Right ventricle myocardium superior (tissue), 1 donor: ENCODE measurements around the gene PTPN9. TPM values are rescaled to one million over a fixed set of nuclear protein-coding genes. Genes with fewer than 3 reads are reported as not detected.
"Not testable (repeated sequence)": the region's sequence is repeated elsewhere in the genome, so short reads cannot be mapped to it uniquely, and the experiment has no call there.

Experiments
- ATAC-seq: fragments of 200-7000 bp; cut with Tn5 transposase; one replicate; pipeline ENCODE4 v1.9.1; 2020; ENCODE audit warnings: mild to moderate bottlenecking; ENCODE audit not compliant: poor library complexity
- DNase-seq: peaks from one replicate; pipeline ENCODE4 v3.0.0-alpha.2; 2020
- intact Hi-C: fragments of 100-400 bp; cut with DNase I; formaldehyde crosslinking; loops from one replicate; pipeline ENCODE4 v1.11.2; 2022
- total RNA-seq: library from RNA; stranded (reverse); fragmentation: NEBNext Ultra II Directional; extraction: Animal tissue kit (Norgen Biotek cat#: 25700); gene quantifications from one replicate; pipeline ENCODE4 v1.2.1, GENCODE V29; 2021
- donor health status: DM: no; HTN: yes; CAD: no; lungs with severe emphysema.

PTPN9 gene
- total RNA-seq, 1 donor from 2014 or later = 7.2 TPM

DNA sequence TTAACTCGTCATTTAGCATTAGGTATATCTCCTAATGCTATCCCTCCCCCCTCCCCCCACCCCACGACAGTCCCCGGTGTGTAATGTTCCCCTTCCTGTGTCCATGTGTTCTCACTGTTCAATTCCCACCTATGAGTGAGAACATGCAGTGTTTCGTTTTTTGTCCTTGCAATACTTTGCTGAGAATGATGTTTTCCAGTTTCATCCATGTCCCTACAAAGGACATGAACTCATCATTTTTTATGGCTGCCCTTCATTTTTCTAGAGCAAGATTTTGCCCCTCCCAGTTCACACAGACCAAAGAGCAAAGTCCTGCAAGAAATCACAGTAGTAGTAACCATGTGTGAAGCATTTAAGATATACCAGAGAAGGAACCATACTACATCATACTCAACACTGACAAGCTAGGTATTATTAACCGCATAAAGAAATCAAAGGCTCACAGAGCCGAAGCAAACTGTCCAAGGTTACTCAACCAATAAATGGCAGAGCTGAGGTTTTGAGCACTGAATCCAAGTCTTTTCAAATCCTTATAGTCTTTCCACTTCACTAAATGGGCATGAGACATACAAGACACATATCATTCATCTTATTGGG lies 36.1 kb downstream of the PTPN9 start:
- DNase-seq, ATAC-seq, intact Hi-C loops: not testable (repeated sequence)

- no peak for DNase-seq
- intact Hi-C loops = no loop called here
- peak; percentile 56 for ATAC-seq
Observed at GRCh38 chr15:75542386-75542797, 36.7 kb downstream of the PTPN9 start.

DNA sequence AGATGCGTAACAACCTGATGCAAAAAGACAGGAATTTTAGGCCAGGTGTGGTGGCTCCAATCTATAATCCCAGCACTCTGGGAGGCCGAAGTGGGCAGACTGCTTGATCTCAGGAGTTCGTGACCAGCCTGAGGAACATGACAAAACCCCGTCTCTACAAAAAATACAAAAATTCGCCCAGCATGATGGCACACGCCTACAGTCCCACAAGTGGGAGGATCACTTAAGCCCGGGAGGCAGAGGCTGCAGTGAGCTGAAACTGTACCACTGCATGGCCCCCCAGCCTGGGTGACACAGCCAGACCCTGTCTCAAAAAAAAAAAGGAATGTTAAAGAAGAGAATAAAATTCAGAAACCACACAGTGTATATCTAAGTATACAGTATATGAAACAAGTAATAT lies 40.7 kb downstream of the PTPN9 start:
- intact Hi-C loops = no loop called here
- ATAC-seq = no peak

DNA sequence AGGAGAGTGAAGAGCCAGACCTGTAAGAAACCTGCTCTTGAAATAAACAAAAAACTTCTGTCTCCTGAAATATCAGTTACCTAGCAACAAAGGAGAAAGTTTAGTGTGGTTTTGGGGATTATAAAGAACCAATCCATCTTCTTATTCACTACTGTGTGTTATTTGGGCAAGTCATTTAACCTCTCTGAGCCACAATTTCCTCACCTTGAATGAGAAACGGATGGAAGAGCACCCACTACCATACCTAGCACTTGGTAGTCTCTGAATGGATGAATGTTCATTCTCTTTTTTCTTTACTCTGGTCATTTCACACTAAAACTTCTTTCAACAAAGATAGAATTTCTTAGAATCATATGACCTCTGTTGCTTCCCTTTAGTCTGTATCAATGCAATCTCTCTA lies 45.2 kb downstream of the PTPN9 start:
- DNase-seq (no peak), ATAC-seq (no peak)
- intact Hi-C loops = no loop called here

More for the DNA sequence above, 40.7 kb downstream of the PTPN9 start:
- DNase-seq = no peak

DNA sequence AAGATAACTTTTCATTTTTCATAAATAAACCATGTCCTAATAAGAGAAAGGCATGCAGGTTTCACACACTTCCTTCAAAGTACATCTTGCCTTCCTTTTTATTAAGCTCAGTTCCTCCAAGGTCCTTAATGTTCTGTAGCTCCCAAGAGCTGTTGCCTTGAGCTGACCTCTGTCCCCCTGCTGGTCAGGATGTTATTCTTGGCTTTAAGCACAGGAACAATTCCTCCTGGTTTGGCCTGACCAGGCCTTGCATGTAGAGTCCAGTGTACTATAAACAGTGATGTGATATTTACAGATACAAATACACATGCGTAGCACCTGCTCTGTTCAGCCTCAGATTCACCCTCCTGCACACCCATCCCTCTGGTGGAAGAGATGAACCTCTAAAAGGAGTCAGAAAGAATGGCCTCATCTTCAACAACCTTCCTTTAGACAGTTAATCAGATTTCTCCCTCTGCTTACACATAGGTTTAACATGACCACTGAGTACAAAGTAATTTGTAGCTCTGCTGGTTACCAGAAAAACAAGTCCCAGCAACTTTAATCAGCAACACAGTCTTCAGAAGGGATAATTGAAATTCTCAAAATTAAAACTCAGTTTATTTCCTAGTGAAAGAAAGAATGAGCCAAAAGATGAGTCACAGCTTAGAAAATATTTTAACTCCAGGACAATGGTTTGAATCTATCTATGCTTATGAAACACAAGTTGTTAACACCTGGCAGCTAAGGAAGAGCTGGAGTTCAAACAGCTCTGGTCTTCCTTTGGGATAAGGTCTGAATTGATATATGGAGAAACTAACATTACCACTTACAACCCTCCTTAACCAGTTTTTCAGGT lies 46.5 kb downstream of the PTPN9 start:
- DNase-seq (peak; percentile 62), ATAC-seq (peak; percentile 94)
- intact Hi-C loops = no loop called here

DNA sequence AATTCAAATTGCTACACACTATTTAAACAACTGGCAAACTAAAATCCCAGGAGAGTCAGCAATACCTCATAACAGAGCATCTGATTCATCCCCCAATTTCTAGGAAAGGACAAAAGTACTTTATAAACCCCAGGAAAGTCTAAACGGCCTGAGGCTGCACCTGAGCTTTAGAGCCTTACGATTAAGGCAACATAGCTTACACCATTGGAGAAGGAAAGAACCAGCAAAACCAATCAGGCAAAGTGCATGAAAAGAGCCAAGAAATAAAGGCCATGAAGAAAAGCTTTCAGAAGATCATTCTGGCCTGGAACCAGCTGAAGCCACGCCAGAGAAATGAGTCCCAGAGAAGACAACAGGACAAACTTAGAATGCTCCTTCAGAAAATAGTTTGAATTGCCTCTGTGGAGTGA lies 48.1 kb downstream of the PTPN9 start:
- ATAC-seq = peak; percentile 60
- DNase-seq = peak; percentile 86
- intact Hi-C loops = no loop called here

GRCh38 chr15:75530169-75530568 lies 48.9 kb downstream of the PTPN9 start:
- no peak for ATAC-seq
- intact Hi-C loops = no loop called here
- DNase-seq = no peak

DNA sequence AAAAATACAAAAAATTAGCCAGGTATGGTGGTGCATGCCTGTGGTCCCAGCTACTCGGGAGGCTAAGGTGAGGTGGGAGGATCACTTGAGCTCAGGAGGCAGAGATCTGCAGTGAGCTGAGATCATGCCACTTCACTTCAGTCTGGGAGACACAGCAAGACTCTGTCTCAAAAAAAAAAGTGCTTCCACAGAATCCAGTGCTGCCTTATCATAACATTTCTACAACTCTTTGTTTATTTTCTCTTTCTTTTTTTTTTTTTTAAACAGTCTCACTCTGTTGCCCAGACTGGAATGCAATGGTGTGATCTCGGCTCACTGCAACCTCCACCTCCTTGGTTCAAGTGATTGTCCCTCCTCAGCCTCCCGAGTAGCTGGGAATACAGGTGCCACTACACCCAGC lies 53.4 kb downstream of the PTPN9 start:
- not testable (repeated sequence) for DNase-seq, ATAC-seq
- intact Hi-C loops = loop anchor here (10.0 kb wide), 1 partner anchor 49 kb away; the partner anchor contains the start of gene PTPN9

GRCh38 chr15:75523011-75523410 lies 56.1 kb downstream of the PTPN9 start:
- intact Hi-C loops = loop anchor here (10.0 kb wide), 1 partner anchor 52 kb away; the partner anchor contains the start of gene PTPN9
- no peak for ATAC-seq

DNA sequence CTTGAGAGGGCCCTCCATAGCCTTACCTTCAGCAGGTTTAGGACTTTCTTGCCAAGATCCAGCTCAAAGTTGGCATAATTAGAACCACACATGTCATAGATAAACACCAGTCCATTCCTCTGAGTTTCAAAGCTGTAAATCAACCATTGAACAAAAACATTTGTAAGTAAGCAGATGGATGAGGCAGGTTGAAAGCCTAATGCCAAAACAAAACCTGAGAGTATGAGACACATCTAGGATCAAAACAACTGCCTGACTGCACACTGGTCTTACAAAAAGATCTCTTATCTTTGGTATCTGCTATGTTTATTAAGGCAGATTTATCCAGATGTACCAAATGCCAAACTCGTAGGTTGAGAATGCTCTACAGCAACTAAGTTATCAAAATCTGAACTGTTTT lies 61.9 kb downstream of the PTPN9 start:
- ATAC-seq (no peak), DNase-seq (no peak)
- intact Hi-C loops = no loop called here

More at GRCh38 chr15:75523011-75523410, 56.1 kb downstream of the PTPN9 start:
- DNase-seq = no peak

DNA sequence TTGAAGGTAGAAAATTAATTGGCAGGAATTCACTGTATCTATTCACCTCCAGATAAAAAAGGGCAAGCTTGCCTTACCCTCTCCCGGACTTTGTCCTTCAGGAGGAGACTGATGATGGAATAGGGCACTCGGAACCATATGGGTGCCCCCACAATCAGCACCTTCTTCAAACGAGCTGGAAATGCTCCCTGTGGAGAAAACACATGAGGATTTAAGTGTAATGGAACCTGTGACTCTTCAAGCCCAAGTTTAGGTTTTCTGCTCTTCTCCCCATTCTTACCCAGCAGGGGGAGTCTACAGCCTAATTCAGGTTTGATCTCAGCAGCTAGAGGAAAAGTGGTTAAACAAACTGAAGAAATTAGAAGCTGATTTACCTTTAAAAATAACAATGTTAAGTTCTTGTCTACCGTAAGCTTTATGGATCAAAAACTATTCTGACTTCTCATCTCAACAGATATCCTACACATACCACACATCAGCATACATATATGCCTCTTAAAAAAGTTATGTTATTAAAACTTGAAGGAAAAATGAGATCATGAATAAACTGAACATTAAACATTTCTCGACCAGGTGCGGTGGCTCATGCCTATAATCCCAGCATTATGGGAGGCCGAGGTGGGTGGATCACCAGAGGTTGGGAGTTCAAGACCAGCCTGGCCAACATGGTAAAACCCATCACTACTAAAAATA lies 70.1 kb downstream of the PTPN9 start:
- ATAC-seq (no peak), DNase-seq (no peak)
- intact Hi-C loops = no loop called here

GRCh38 chr15:75502360-75502759 lies 76.8 kb downstream of the PTPN9 start:
- DNase-seq = no peak
- intact Hi-C loops = no loop called here
- ATAC-seq = no peak

DNA sequence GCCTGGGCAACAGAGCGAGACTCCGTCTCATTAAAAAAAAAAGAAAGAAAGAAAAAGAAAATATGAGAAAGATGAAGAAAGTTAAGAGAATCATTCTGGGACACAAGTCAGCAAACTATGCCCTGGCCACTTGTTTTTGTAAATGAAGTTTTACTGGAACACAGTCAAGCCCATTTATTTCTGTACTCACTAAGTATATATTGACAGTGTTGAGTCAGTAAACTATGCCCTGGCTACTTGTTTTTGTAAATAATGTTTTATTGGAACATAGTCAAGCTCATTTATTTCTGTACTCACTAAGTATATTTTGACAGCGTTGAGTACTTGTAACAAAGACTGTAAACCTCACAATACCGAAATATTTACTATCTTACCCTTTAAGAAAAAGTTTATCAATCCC lies 85.4 kb downstream of the PTPN9 start:
- intact Hi-C loops = no loop called here
- no peak for ATAC-seq

DNA sequence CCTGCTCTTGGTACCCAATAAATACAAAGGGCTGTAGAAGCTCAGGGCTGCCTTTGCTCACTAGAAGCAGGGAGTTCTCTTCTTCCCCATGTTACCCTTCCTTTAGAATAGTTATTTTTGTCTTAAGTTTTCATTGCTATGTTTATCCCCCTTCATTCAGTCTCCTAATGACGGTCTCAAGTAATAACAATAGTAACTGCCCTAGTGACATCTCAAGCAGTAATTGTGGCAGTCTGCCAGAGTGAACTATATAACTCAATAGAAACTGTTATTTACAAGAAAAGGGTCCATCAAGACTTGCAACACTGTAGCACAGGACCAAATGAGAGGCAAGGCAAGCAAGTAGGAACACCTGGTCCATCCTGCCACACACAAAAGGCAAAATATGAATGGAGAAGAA lies 95.2 kb downstream of the PTPN9 start:
- ATAC-seq (no peak), DNase-seq (no peak)
- intact Hi-C loops = no loop called here

More for the DNA sequence above, 85.4 kb downstream of the PTPN9 start:
- no peak for DNase-seq

DNA sequence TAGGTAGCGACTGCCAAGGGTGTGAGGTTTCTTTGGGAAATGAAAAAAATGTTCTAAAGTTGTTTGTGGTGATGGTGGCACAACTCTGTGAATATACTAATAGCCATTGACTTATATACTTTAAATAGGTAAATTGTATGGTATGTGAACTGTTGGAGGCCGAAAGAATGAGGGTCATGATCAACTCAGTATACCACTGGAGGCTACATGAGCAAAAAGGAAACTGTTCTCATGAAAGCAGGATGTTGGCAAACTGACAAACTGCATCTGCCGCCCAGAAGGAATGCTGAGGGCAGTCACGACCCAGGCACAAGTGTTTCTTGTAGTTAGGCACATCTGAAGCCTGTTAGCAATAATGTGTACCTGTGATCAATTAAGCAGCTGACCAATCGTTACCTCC lies 95.6 kb downstream of the PTPN9 start:
- intact Hi-C loops, ATAC-seq, DNase-seq: not testable (repeated sequence)

GRCh38 chr15:75483106-75483505 lies 96.0 kb downstream of the PTPN9 start:
- intact Hi-C loops = no loop called here
- ATAC-seq = no peak
- no peak for DNase-seq

DNA sequence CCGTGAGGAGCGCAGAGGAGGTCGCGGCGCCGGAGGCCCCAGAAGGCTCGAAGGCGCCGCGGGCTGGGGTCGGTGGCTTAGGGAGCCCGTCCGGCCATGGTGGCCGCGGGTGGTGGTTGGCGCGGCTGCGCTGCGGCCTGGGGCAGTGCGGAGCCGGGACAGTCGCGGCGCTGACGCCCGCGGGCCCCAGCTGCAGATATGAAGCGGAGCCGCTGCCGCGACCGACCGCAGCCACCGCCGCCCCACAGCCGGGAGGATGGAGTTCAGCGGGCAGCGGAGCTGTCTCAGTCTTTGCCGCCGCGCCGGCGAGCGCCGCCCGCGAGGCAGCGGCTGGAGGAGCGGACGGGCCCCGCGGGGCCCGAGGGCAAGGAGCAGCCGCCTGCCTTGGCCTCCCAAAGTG lies 98.7 kb downstream of the PTPN9 start:
- DNase-seq, intact Hi-C loops, ATAC-seq: not testable (repeated sequence)

DNA sequence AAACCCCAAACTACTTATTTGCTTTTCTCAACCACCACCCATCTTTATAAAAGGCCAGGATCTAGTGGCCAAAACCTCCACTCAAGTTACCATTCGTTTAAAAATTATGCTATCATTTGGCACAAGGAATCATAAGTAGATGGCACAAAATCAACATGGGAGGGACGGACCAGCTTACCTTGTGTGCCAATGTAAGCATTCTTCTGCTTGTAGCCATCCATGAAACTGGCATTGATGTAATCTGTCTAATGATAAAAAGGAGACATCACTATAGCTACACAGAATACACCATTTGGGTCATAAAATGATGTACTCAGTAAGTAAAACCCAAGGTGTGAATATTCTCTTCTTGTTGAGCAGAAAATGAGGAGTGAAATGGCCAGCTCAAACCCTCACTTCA lies 99.4 kb downstream of the PTPN9 start:
- no peak for ATAC-seq
- no peak for DNase-seq
- intact Hi-C loops = no loop called here

DNA sequence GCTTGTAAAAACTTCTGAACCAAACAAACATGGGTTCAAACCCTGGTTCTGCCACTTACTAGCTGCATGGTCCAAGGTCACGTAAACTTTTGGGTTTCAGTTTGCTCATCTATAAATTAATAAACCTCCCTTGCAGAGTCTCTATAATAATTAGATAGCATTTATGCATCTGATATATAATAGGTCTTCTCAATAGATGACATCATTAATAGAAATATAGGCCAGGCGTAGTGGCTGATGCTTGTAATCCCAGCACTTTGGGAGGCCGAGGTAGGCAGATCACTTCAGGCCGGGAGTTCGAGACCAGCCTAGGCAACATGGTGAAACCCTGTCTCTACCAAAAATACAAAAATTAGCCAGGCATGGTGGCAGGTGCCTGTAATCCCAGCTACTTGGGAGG lies 102.0 kb downstream of the PTPN9 start:
- ATAC-seq, intact Hi-C loops: not testable (repeated sequence)

More for the DNA sequence above, 102.0 kb downstream of the PTPN9 start:
- not testable (repeated sequence) for DNase-seq
